H1 (cell line): ENCODE results near the gene SEC16A. TPM values are rescaled to one million over a fixed set of nuclear protein-coding genes. Genes with fewer than 3 reads are reported as not detected.

Source experiments
- CTCF ChIA-PET: fragments of 300-600 bp; sonication (Branson Sonifier 250); formaldehyde crosslinking; loops from one replicate; lab custom pipeline; 2021; ENCODE audit not compliant: partially characterized antibody; lab: Charles Lee
- POLR2A ChIA-PET: fragments of 300-600 bp; sonication (Branson Sonifier 250); formaldehyde crosslinking; loops from one replicate; lab custom pipeline; 2021; ENCODE audit warnings: inconsistent platforms; ENCODE audit not compliant: partially characterized antibody; lab: Charles Lee
- DNase-seq, 2 experiments: peaks; one replicate each; pipeline versions ENCODE4 v3.0.0 to v3.0.0-alpha.2; 2010 to 2022; ENCODE audit warnings: low spot score in 2 of 2, low read depth in 1 of 2, mixed read lengths in 1 of 2
- FAIRE-seq: peaks from 2 replicates; lab custom pipeline; 2011; peaks lifted over from hg19 to GRCh38; lab: Jason Lieb, UNC
- H2AFZ ChIP-seq: 2 replicates; pipeline ENCODE4 v1.8.1; 2012; ENCODE audit warnings: low read length, inconsistent platforms
- H2AK5ac ChIP-seq: 2 replicates; pipeline ENCODE4 v1.6.1; 2013; ENCODE audit warnings: low read depth, low read length
- H2BK120ac ChIP-seq: replicated peaks from 2 replicates; pipeline ENCODE3; 2013; ENCODE audit warnings: low read depth, low read length, inconsistent platforms
- H2BK12ac ChIP-seq: 2 replicates; pipeline ENCODE4 v1.6.1; 2013; ENCODE audit warnings: low read depth, low read length
- H2BK15ac ChIP-seq: 2 replicates; pipeline ENCODE4 v1.6.1; 2013; ENCODE audit warnings: low read length
- H2BK20ac ChIP-seq: 2 replicates; pipeline ENCODE4 v1.6.1; 2013; ENCODE audit warnings: low read length
- H2BK5ac ChIP-seq: 2 replicates; pipeline ENCODE4 v1.6.1; 2013; ENCODE audit warnings: low read depth, low read length
- H3K14ac ChIP-seq: 2 replicates; pipeline ENCODE4 v1.6.1; 2013; ENCODE audit warnings: inconsistent platforms; ENCODE audit not compliant: insufficient read length
- H3K18ac ChIP-seq: 2 replicates; pipeline ENCODE4 v1.6.1; 2013; ENCODE audit warnings: low read length; ENCODE audit errors: extremely low read depth
- H3K23ac ChIP-seq: 2 replicates; pipeline ENCODE4 v1.6.1; 2013; ENCODE audit warnings: inconsistent platforms; ENCODE audit not compliant: insufficient read length
- H3K23me2 ChIP-seq: 2 replicates; pipeline ENCODE4 v1.6.1; 2013; ENCODE audit warnings: low read depth, low read length
- H3K27ac ChIP-seq: 2 replicates; pipeline ENCODE4 v1.6.1; 2011; ENCODE audit warnings: low read depth, low read length, inconsistent platforms
- H3K27me3 ChIP-seq, 4 experiments: replicated peaks in 1 of 4; 1 replicate in 1 of 4; 2 replicates in 3 of 4; pipeline versions ENCODE4 v1.6.1 to v1.8.1; 2011 to 2013; ENCODE audit warnings: low read length in 3 of 4, mild to moderate bottlenecking in 3 of 4, inconsistent platforms in 2 of 4, mixed read lengths in 2 of 4, moderate library complexity in 1 of 4; ENCODE audit not compliant: control insufficient read depth in 3 of 4, insufficient read depth in 3 of 4; ENCODE audit errors: extremely low read depth in 1 of 4
- H3K36me3 ChIP-seq, 4 experiments: 2 replicates each; pipeline versions ENCODE4 v1.6.1 to v1.8.1; 2011 to 2013; ENCODE audit warnings: mild to moderate bottlenecking in 4 of 4, low read length in 3 of 4, moderate library complexity in 2 of 4, control low read depth in 1 of 4, inconsistent platforms in 1 of 4; ENCODE audit not compliant: insufficient read depth in 4 of 4, control insufficient read depth in 2 of 4
- H3K4ac ChIP-seq: replicated peaks from 2 replicates; pipeline ENCODE3; 2013; ENCODE audit warnings: low read length, low read depth, mixed read lengths, inconsistent platforms; ENCODE audit not compliant: insufficient read length
- H3K4me1 ChIP-seq, 4 experiments: replicated peaks in 1 of 4; 1 replicate in 1 of 4; 2 replicates in 3 of 4; pipeline versions ENCODE4 v1.6.1 to v1.8.1; 2011 to 2013; ENCODE audit warnings: low read length in 3 of 4, inconsistent platforms in 2 of 4, mixed read lengths in 1 of 4; ENCODE audit not compliant: insufficient read depth in 4 of 4, control insufficient read depth in 3 of 4
- H3K4me2 ChIP-seq, 2 experiments: 2 replicates each; pipeline versions ENCODE4 v1.6.1 to v1.8.1; 2011 to 2013; ENCODE audit warnings: low read depth in 2 of 2, low read length in 2 of 2, control low read depth in 1 of 2, inconsistent platforms in 1 of 2, mild to moderate bottlenecking in 1 of 2; ENCODE audit not compliant: insufficient read depth in 1 of 2
- H3K4me3 ChIP-seq, 4 experiments: fragments of 200-600, 300-600 bp in 1 of 4; sonication (generic), shearing (Covaris generic), sonication (Bioruptor Twin) in 1 of 4; 2 replicates each; pipeline versions ENCODE4 v1.5.1 to v1.8.1; 2011 to 2016; ENCODE audit warnings: low read length in 4 of 4, low read depth in 3 of 4, control low read depth in 2 of 4, inconsistent platforms in 2 of 4, mild to moderate bottlenecking in 2 of 4, mixed read lengths in 1 of 4, moderate library complexity in 1 of 4; ENCODE audit not compliant: insufficient read depth in 2 of 4; ENCODE audit errors: extremely low read depth in 1 of 4
- H3K56ac ChIP-seq: replicated peaks from 2 replicates; pipeline ENCODE3; 2013; ENCODE audit warnings: low read depth, mild to moderate bottlenecking, mixed read lengths, low read length, inconsistent platforms; ENCODE audit not compliant: insufficient read length
- H3K79me1 ChIP-seq: 2 replicates; pipeline ENCODE4 v1.6.1; 2013; ENCODE audit warnings: low read depth, low read length, control low read depth
- H3K79me2 ChIP-seq, 2 experiments: 2 replicates each; pipeline versions ENCODE4 v1.6.1 to v1.8.1; 2012 to 2013; ENCODE audit warnings: low read length in 2 of 2, mild to moderate bottlenecking in 2 of 2, inconsistent platforms in 1 of 2; ENCODE audit not compliant: insufficient read depth in 2 of 2, control insufficient read depth in 1 of 2
- H3K9ac ChIP-seq, 4 experiments: replicated peaks in 1 of 4; 1 replicate in 1 of 4; 2 replicates in 3 of 4; pipeline versions ENCODE4 v1.6.1 to v1.8.1; 2011 to 2013; ENCODE audit warnings: low read depth in 3 of 4, low read length in 3 of 4, control low read depth in 2 of 4, mild to moderate bottlenecking in 2 of 4, moderate library complexity in 2 of 4, inconsistent platforms in 1 of 4; ENCODE audit errors: extremely low read depth in 1 of 4
- H3K9me3 ChIP-seq, 2 experiments: 2 replicates each; pipeline versions ENCODE4 v1.6.1 to v1.8.1; 2012 to 2013; ENCODE audit warnings: mild to moderate bottlenecking in 2 of 2, moderate library complexity in 2 of 2, control low read depth in 1 of 2, inconsistent platforms in 1 of 2, low read depth in 1 of 2, low read length in 1 of 2, mixed read lengths in 1 of 2; ENCODE audit not compliant: insufficient read depth in 2 of 2
- H4K20me1 ChIP-seq, 2 experiments: replicated peaks in 1 of 2; 2 replicates each; pipeline versions ENCODE3 to v1.8.1; 2011 to 2013; ENCODE audit warnings: inconsistent platforms in 2 of 2, low read length in 2 of 2, mild to moderate bottlenecking in 1 of 2; ENCODE audit not compliant: insufficient read depth in 2 of 2, control insufficient read depth in 1 of 2
- H4K5ac ChIP-seq: 2 replicates; pipeline ENCODE4 v1.6.1; 2013; ENCODE audit warnings: low read length, low read depth, mixed read lengths, inconsistent platforms; ENCODE audit not compliant: insufficient read length
- H4K8ac ChIP-seq: 2 replicates; pipeline ENCODE4 v1.8.0; 2013; ENCODE audit warnings: mild to moderate bottlenecking, moderate library complexity, low read length, inconsistent platforms; ENCODE audit not compliant: insufficient read depth; ENCODE audit errors: extremely low read depth
- H4K91ac ChIP-seq: replicated peaks from 2 replicates; pipeline ENCODE3; 2013; ENCODE audit warnings: low read length, mixed read lengths, inconsistent platforms; ENCODE audit not compliant: insufficient read length
- BRCA1 ChIP-seq: IDR thresholded peaks from 2 replicates; pipeline ENCODE4 v1.6.1; 2012; ENCODE audit warnings: low read depth, low read length, improper control_type of control experiment
- CHD1 ChIP-seq: IDR thresholded peaks from 2 replicates; pipeline ENCODE4 v1.6.1; 2012; ENCODE audit warnings: low read depth, low read length, improper control_type of control experiment
- CHD2 ChIP-seq: IDR thresholded peaks from 2 replicates; pipeline ENCODE4 v1.6.1; 2012; ENCODE audit warnings: low read length, improper control_type of control experiment
- EZH2 ChIP-seq: fragments of 200-600 bp; sonication (generic); IDR thresholded peaks from 2 replicates; pipeline ENCODE4 v1.7.1; 2012; ENCODE audit warnings: low read depth, mild to moderate bottlenecking, moderate library complexity, low read length, inconsistent platforms; ENCODE audit not compliant: severe bottlenecking
- FOSL1 ChIP-seq: IDR thresholded peaks from 2 replicates; pipeline ENCODE4 v1.6.1; 2011; ENCODE audit warnings: mild to moderate bottlenecking, low read depth, low read length, moderate library complexity; ENCODE audit not compliant: insufficient read depth
- MAFK ChIP-seq: IDR thresholded peaks from 2 replicates; pipeline ENCODE4 v1.6.1; 2012; ENCODE audit warnings: low read depth, mild to moderate bottlenecking, improper control_type of control experiment, low read length
- PHF8 ChIP-seq: fragments of 200-600 bp; sonication (generic); conservative IDR thresholded peaks from 2 replicates; pipeline ENCODE4 v1.7.1; 2012; ENCODE audit warnings: low read depth, mild to moderate bottlenecking, inconsistent platforms, low read length, moderate library complexity
- RNF2 ChIP-seq: fragments of 200-900, 300-1000 bp; sonication (generic); IDR thresholded peaks from 2 replicates; pipeline ENCODE4 v1.7.1; 2016; ENCODE audit warnings: borderline replicate concordance, low read depth, mild to moderate bottlenecking, antibody characterized with exemption, low read length; ENCODE audit not compliant: poor library complexity, severe bottlenecking; ENCODE audit errors: missing control alignments
- SP2 ChIP-seq: IDR thresholded peaks from 2 replicates; pipeline ENCODE4 v1.6.1; 2012; ENCODE audit warnings: mild to moderate bottlenecking, low read length, inconsistent platforms
- SP4 ChIP-seq: IDR thresholded peaks from 2 replicates; pipeline ENCODE4 v1.6.1; 2012; ENCODE audit warnings: low read length, inconsistent platforms
- SUZ12 ChIP-seq: fragments of 200-600 bp; sonication (generic); IDR thresholded peaks from 2 replicates; pipeline ENCODE4 v1.6.1; 2012; ENCODE audit warnings: mild to moderate bottlenecking, inconsistent platforms, low read length, moderate library complexity, mixed read lengths
- TAF1 ChIP-seq: IDR thresholded peaks from 2 replicates; pipeline ENCODE4 v1.6.1; 2011; ENCODE audit warnings: mild to moderate bottlenecking, low read depth, low read length
- WGBS, 2 experiments: shearing (Covaris generic) in 1 of 2; methylation state at CpG; one replicate each; pipeline versions ENCODE4 v1.1.6 to v1.1.7; 2013 to 2015; ENCODE audit warnings: low lambda C conversion rate in 2 of 2, mixed read lengths in 2 of 2, inconsistent platforms in 1 of 2, low coverage in 1 of 2, missing lambda C conversion rate in 1 of 2; ENCODE audit not compliant: insufficient replicate concordance in 2 of 2, insufficient coverage in 1 of 2, insufficient read length in 1 of 2; ENCODE audit errors: extremely low coverage in 1 of 2, missing lambda C conversion rate in 1 of 2; 5-methylcytosine and 5-hydroxymethylcytosine counted together
- polyA plus RNA-seq, 7 experiments: library from polyadenylated mRNA; depleted of rRNA in 3 of 7; stranded (reverse) in 5 of 7; unstranded in 2 of 7; fragments of >200 nt in 5 of 7; fragments of 200-250 nt in 2 of 7; gene quantifications; 1 replicate in 5 of 7; 2 replicates in 1 of 7; 4 replicates in 1 of 7; pipeline versions ENCODE4 v1.2.1 to v1.2.3, GENCODE V29; 2011 to 2013; ENCODE audit warnings: missing spikeins in 2 of 7, mixed read lengths in 2 of 7
- total RNA-seq: library from RNA; stranded (reverse); fragmentation: NEBNext Ultra II Directional; extraction: Animal tissue kit (Norgen Biotek cat#: 25700); gene quantifications from 2 replicates; pipeline ENCODE4 v1.2.1, GENCODE V29; 2021
- TF ChIP-seq, protein P1 (sequence below): IDR thresholded peaks from 2 replicates; pipeline ENCODE4 v1.6.1; 2012; ENCODE audit warnings: low read length, inconsistent platforms

Gene SEC16A
- total and polyA plus RNA-seq, 2 of the 8 experiments (the other 6 are each of a cell fraction or from before 2014, with no cell fraction given) = 21.6 to 49.0 TPM

DNA sequence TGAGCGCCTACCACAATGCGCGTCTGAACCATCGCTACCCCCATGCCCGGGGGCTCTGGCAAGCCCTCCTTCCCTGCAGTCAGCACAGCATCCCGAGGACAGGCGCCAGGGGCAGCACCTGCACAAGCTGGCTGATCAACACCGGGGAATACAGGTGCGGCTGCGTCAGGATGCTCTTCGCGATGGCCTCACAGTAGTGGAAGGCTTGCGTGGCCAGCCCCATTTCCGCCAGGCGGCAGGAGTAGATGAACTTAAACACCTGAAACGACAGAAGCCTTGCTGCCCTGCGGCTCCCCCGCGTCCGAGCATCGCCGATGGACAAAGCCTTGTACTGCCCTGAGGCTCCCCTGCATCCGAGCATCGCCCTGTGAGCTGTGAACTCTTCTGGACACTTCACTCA lies 25.5 kb downstream of the SEC16A start:
- Histone ChIP-seq H4K8ac (no peak overlapping the region), H2AK5ac (no peak overlapping the region), H3K27ac (no peak overlapping the region), H4K20me1 (peaks cover 6 to 21% of the 10 kb centered on the region in 2 experiments), H3K79me2 (no peaks in the 10 kb centered on the region), H2BK15ac (no peak overlapping the region), H3K23me2 (no peaks in the 10 kb centered on the region), H2BK120ac (no peak overlapping the region), H3K4me1 (no peaks in the 10 kb centered on the region), H3K9me3 (no peaks in the 10 kb centered on the region), H2AFZ (no peak overlapping the region), H3K4me2 (no peak overlapping the region), H3K36me3 (peaks cover 31 to 68% (median 63%) of the 10 kb centered on the region in 4 experiments), H3K23ac (no peak overlapping the region), H4K91ac (no peak overlapping the region), H3K56ac (no peak overlapping the region), H3K18ac (no peak overlapping the region), H3K14ac (no peak overlapping the region), H3K27me3 (no peaks in the 10 kb centered on the region), H3K4ac (no peak overlapping the region), H3K9ac (no peak overlapping the region), H2BK20ac (no peak overlapping the region), H3K4me3 (no peak overlapping the region), H2BK12ac (no peak overlapping the region), H2BK5ac (no peak overlapping the region), H3K79me1 (no peaks in the 10 kb centered on the region; the same call in 1 of the 2 replicates), H4K5ac (no peak overlapping the region)
- ChIA-PET POLR2A (interaction anchor here (1.2 to 1.6 kb wide), 4 partner anchors 13 to 68 kb away, joined by 3 to 6 read pairs (median 4); partner anchors contain the start of genes ENTR1 and PMPCA), CTCF (interaction anchor here (1.2 to 1.8 kb wide), 2 partner anchors 13 to 32 kb away, joined by 4 read pairs; no protein-coding TSS in a partner anchor)
- FAIRE-seq (no peak), DNase-seq (no peak)
- 94% methylated on average over 21 of the region's 24 CpGs; no CpG with 5 or more reads in 1 of the 2 experiments for WGBS, 2 experiments
- TF ChIP-seq SP4 (no peak), TAF1 (no peak), SUZ12 (no peak), PHF8 (no peak), FOSL1 (no peak), SP2 (no peak), MAFK (no peak), EZH2 (no peak), BRCA1 (no peak), CHD2 (no peak), RNF2 (no peak), CHD1 (no peak)
- TF ChIP-seq, protein P1, sequence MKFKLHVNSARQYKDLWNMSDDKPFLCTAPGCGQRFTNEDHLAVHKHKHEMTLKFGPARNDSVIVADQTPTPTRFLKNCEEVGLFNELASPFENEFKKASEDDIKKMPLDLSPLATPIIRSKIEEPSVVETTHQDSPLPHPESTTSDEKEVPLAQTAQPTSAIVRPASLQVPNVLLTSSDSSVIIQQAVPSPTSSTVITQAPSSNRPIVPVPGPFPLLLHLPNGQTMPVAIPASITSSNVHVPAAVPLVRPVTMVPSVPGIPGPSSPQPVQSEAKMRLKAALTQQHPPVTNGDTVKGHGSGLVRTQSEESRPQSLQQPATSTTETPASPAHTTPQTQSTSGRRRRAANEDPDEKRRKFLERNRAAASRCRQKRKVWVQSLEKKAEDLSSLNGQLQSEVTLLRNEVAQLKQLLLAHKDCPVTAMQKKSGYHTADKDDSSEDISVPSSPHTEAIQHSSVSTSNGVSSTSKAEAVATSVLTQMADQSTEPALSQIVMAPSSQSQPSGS = no peak
